ENCODE results near the gene ZNHIT1. TPM values are rescaled to one million over a fixed set of nuclear protein-coding genes. Genes with fewer than 3 reads are reported as not detected.
"Not testable (repeated sequence)": the region's sequence is repeated elsewhere in the genome, so short reads cannot be mapped to it uniquely, and the experiment has no call there.

The ZNHIT1 gene
- total RNA-seq, 1 donor: 28.1 TPM

GRCh38 chr7:101240226-101241014 lies 22.5 kb downstream of the ZNHIT1 start:
- H3K4me1 ChIP-seq (ENCODE audit: insufficient read depth, low read length): peaks cover 43% of the 10 kb centered on the region
- no peak overlapping the region for H3K4me3 ChIP-seq (ENCODE audit: low read length)
- H3K9me3 ChIP-seq (ENCODE audit: low read depth, low read length): no peaks in the 10 kb centered on the region
- no peaks in the 10 kb centered on the region for H3K27me3 ChIP-seq (ENCODE audit: insufficient read depth, low read length)

- Histone ChIP-seq H3K27me3 (ENCODE audit: insufficient read depth, low read length) (no peaks in the 10 kb centered on the region), H3K4me1 (ENCODE audit: insufficient read depth, low read length) (peaks cover 47% of the 10 kb centered on the region), H3K9me3 (ENCODE audit: low read depth, low read length) (no peaks in the 10 kb centered on the region), H3K4me3 (ENCODE audit: low read length) (no peak overlapping the region)
These were observed 23.0 kb downstream of the ZNHIT1 start for GRCh38 chr7:101241015-101241363.

- H3K9me3 ChIP-seq (ENCODE audit: low read depth, low read length): no peaks in the 10 kb centered on the region
- H3K27me3 ChIP-seq (ENCODE audit: insufficient read depth, low read length): no peaks in the 10 kb centered on the region
- H3K4me3 ChIP-seq (ENCODE audit: low read length): no peak overlapping the region
- peaks cover 47% of the 10 kb centered on the region for H3K4me1 ChIP-seq (ENCODE audit: insufficient read depth, low read length)
These were observed 23.7 kb downstream of the ZNHIT1 start for GRCh38 chr7:101241443-101242349.

- no peaks in the 10 kb centered on the region for H3K9me3 ChIP-seq (ENCODE audit: low read depth, low read length)
- H3K27me3 ChIP-seq (ENCODE audit: insufficient read depth, low read length): no peaks in the 10 kb centered on the region
- peaks cover 50% of the 10 kb centered on the region for H3K4me1 ChIP-seq (ENCODE audit: insufficient read depth, low read length)
- peak overlapping the region; percentile 82 for H3K4me3 ChIP-seq (ENCODE audit: low read length)
These were observed 25.8 kb downstream of the ZNHIT1 start for GRCh38 chr7:101243646-101244374.

GRCh38 chr7:101244375-101245146 lies 26.6 kb downstream of the ZNHIT1 start, which contains the start of gene FIS1:
Gene FIS1, minus strand, starts transcription at chr7:101245081. Its CDS starts 77 bp downstream, at chr7:101245004.
- Histone ChIP-seq H3K9me3 (ENCODE audit: low read depth, low read length) (no peaks in the 10 kb centered on the region), H3K4me1 (ENCODE audit: insufficient read depth, low read length) (peaks cover 45% of the 10 kb centered on the region), H3K27me3 (ENCODE audit: insufficient read depth, low read length) (no peaks in the 10 kb centered on the region), H3K4me3 (ENCODE audit: low read length) (peak within 1 kb of the TSS; percentile 82)

GRCh38 chr7:101245147-101245668 lies 27.2 kb downstream of the ZNHIT1 start:
- peak overlapping the region; percentile 82 for H3K4me3 ChIP-seq (ENCODE audit: low read length)

GRCh38 chr7:101248276-101248675 lies 30.3 kb downstream of the ZNHIT1 start:
- Histone ChIP-seq H3K4me1 (ENCODE audit: insufficient read depth, low read length) (peaks cover 43% of the 10 kb centered on the region), H3K9me3 (ENCODE audit: low read depth, low read length) (no peaks in the 10 kb centered on the region), H3K4me3 (ENCODE audit: low read length) (no peak overlapping the region), H3K27me3 (ENCODE audit: insufficient read depth, low read length) (no peaks in the 10 kb centered on the region)

More at GRCh38 chr7:101245147-101245668, 27.2 kb downstream of the ZNHIT1 start:
- no peaks in the 10 kb centered on the region for H3K27me3 ChIP-seq (ENCODE audit: insufficient read depth, low read length)
- no peaks in the 10 kb centered on the region for H3K9me3 ChIP-seq (ENCODE audit: low read depth, low read length)
- peaks cover 44% of the 10 kb centered on the region for H3K4me1 ChIP-seq (ENCODE audit: insufficient read depth, low read length)

- H3K4me3 ChIP-seq (ENCODE audit: low read length): no peak overlapping the region
- no peaks in the 10 kb centered on the region for H3K27me3 ChIP-seq (ENCODE audit: insufficient read depth, low read length)
- peaks cover 30% of the 10 kb centered on the region for H3K4me1 ChIP-seq (ENCODE audit: insufficient read depth, low read length)
- no peaks in the 10 kb centered on the region for H3K9me3 ChIP-seq (ENCODE audit: low read depth, low read length)
These were observed 32.4 kb downstream of the ZNHIT1 start for GRCh38 chr7:101250324-101250723.

- Histone ChIP-seq H3K9me3 (ENCODE audit: low read depth, low read length) (no peaks in the 10 kb centered on the region), H3K4me3 (ENCODE audit: low read length) (peak overlapping the region; percentile 96), H3K27me3 (ENCODE audit: insufficient read depth, low read length) (no peaks in the 10 kb centered on the region), H3K4me1 (ENCODE audit: insufficient read depth, low read length) (peaks cover 25% of the 10 kb centered on the region)
These were observed 34.1 kb downstream of the ZNHIT1 start for GRCh38 chr7:101251871-101252659.

- not testable (repeated sequence) for H3K4me3 ChIP-seq (ENCODE audit: low read length); H3K9me3 ChIP-seq (ENCODE audit: low read depth, low read length); H3K27me3 ChIP-seq (ENCODE audit: insufficient read depth, low read length)
- H3K4me1 ChIP-seq (ENCODE audit: insufficient read depth, low read length): peaks cover 24% of the 10 kb centered on the region
These were observed 35.2 kb downstream of the ZNHIT1 start for GRCh38 chr7:101253199-101253598.

GRCh38 chr7:101255796-101256195 lies 37.8 kb downstream of the ZNHIT1 start:
- no peaks in the 10 kb centered on the region for H3K27me3 ChIP-seq (ENCODE audit: insufficient read depth, low read length)
- H3K4me3 ChIP-seq (ENCODE audit: low read length): no peak overlapping the region
- peaks cover 16% of the 10 kb centered on the region for H3K4me1 ChIP-seq (ENCODE audit: insufficient read depth, low read length)
- H3K9me3 ChIP-seq (ENCODE audit: low read depth, low read length): no peaks in the 10 kb centered on the region

- H3K27me3 ChIP-seq (ENCODE audit: insufficient read depth, low read length): no peaks in the 10 kb centered on the region
- H3K4me3 ChIP-seq (ENCODE audit: low read length): no peak overlapping the region
- H3K9me3 ChIP-seq (ENCODE audit: low read depth, low read length): no peaks in the 10 kb centered on the region
- no peaks in the 10 kb centered on the region for H3K4me1 ChIP-seq (ENCODE audit: insufficient read depth, low read length)
These were observed 40.3 kb downstream of the ZNHIT1 start for GRCh38 chr7:101258243-101258731.

- not testable (repeated sequence) for H3K27me3 ChIP-seq (ENCODE audit: insufficient read depth, low read length); H3K4me3 ChIP-seq (ENCODE audit: low read length); H3K9me3 ChIP-seq (ENCODE audit: low read depth, low read length); H3K4me1 ChIP-seq (ENCODE audit: insufficient read depth, low read length)
These were observed 46.2 kb downstream of the ZNHIT1 start for GRCh38 chr7:101264102-101264706.

Measured in mononuclear cell (primary cell).